Hepatocyte (in vitro differentiated cells): ENCODE measurements around the gene SMYD5. TPM values are rescaled to one million over a fixed set of nuclear protein-coding genes. Genes with fewer than 3 reads are reported as not detected.
"Not testable (repeated sequence)": the region's sequence is repeated elsewhere in the genome, so short reads cannot be mapped to it uniquely, and the experiment has no call there.

Source experiments
- DNase-seq: peaks from one replicate; pipeline ENCODE4 v3.0.0-alpha.2; 2016; ENCODE audit warnings: low spot score
- H2AFZ ChIP-seq: fragments of 200-600 bp; sonication (generic); 2 replicates; pipeline ENCODE4 v1.6.0; 2016; ENCODE audit warnings: antibody characterized with exemption, mild to moderate bottlenecking
- H3K27ac ChIP-seq: fragments of 200-600 bp; sonication (generic); 2 replicates; pipeline ENCODE4 v1.5.1; 2016; ENCODE audit warnings: mild to moderate bottlenecking
- H3K27me3 ChIP-seq: fragments of 200-600 bp; sonication (generic); 2 replicates; pipeline ENCODE4 v1.6.1; 2016
- H3K36me3 ChIP-seq: fragments of 200-600 bp; sonication (generic); replicated peaks from 2 replicates; pipeline ENCODE4 v1.5.1; 2016; ENCODE audit warnings: low read depth; ENCODE audit not compliant: insufficient read depth
- H3K4me1 ChIP-seq: fragments of 200-600 bp; sonication (generic); 2 replicates; pipeline ENCODE4 v1.5.1; 2016; ENCODE audit warnings: mild to moderate bottlenecking, moderate library complexity; ENCODE audit not compliant: insufficient read depth
- H3K4me2 ChIP-seq: fragments of 200-600 bp; sonication (generic); 2 replicates; pipeline ENCODE4 v1.6.0; 2016
- H3K4me3 ChIP-seq: fragments of 200-600 bp; sonication (generic); 2 replicates; pipeline ENCODE4 v1.5.1; 2016; ENCODE audit warnings: mild to moderate bottlenecking
- H3K79me2 ChIP-seq: fragments of 200-600 bp; sonication (generic); 2 replicates; pipeline ENCODE4 v1.6.0; 2017; ENCODE audit warnings: mild to moderate bottlenecking
- H3K9me2 ChIP-seq: fragments of 200-600 bp; sonication (generic); replicated peaks from 2 replicates; pipeline ENCODE4 v1.6.0; 2017; ENCODE audit warnings: mild to moderate bottlenecking; ENCODE audit not compliant: insufficient read depth
- H3K9me3 ChIP-seq: fragments of 200-600 bp; sonication (generic); 2 replicates; pipeline ENCODE4 v1.5.1; 2016; ENCODE audit warnings: low read depth, mild to moderate bottlenecking
- H4K20me1 ChIP-seq: fragments of 200-600 bp; sonication (generic); 2 replicates; pipeline ENCODE4 v1.6.0; 2016; ENCODE audit warnings: mild to moderate bottlenecking; ENCODE audit not compliant: insufficient read depth, poor library complexity, severe bottlenecking
- CTCF ChIP-seq: fragments of 200-600 bp; sonication (generic); IDR thresholded peaks from 2 replicates; pipeline ENCODE4 v1.5.1; 2016; ENCODE audit warnings: antibody characterized with exemption, mild to moderate bottlenecking; ENCODE audit not compliant: poor library complexity
- EZH2 ChIP-seq: fragments of 200-600 bp; sonication (generic); IDR thresholded peaks from 2 replicates; pipeline ENCODE4 v1.6.1; 2016; ENCODE audit warnings: antibody characterized with exemption, mild to moderate bottlenecking, borderline replicate concordance
- EZH2phosphoT487 ChIP-seq: fragments of 200-600 bp; sonication (generic); IDR thresholded peaks from one replicate; pipeline ENCODE4 v1.6.1; 2018; ENCODE audit warnings: antibody characterized with exemption, mild to moderate bottlenecking, low read depth, moderate library complexity; ENCODE audit not compliant: unreplicated experiment, severe bottlenecking
- WGBS: methylation state at CpG from one replicate; pipeline ENCODE4 v1.1.6; 2016; ENCODE audit warnings: low lambda C conversion rate; ENCODE audit errors: missing lambda C conversion rate; 5-methylcytosine and 5-hydroxymethylcytosine counted together
- polyA plus RNA-seq: library from polyadenylated mRNA; unstranded; fragments of >200 nt; fragmentation: Nextera tagmentation; extraction: Ambion mirVana; gene quantifications from 2 replicates; pipeline ENCODE4 v1.2.1, GENCODE V29; 2016
- total RNA-seq: library from RNA; depleted of rRNA; stranded (reverse); fragments of >200 nt; gene quantifications from 2 replicates; pipeline ENCODE4 v1.2.3, GENCODE V29; 2014

Gene SMYD5
- total and polyA plus RNA-seq, 2 experiments from 2014 or later, result 10.0 to 28.3 TPM

GRCh38 chr2:73260338-73260984, 46.4 kb downstream of the SMYD5 start:
- H4K20me1 ChIP-seq, result no peaks in the 10 kb centered on the region
- no peak overlapping the region for H3K27ac ChIP-seq
- TF ChIP-seq EZH2phosphoT487 (no peak), CTCF (peak; percentile 44)
- no peaks in the 10 kb centered on the region for H3K9me2 ChIP-seq
- WGBS, result 38% methylated on average over 16 of the region's 17 CpGs
- peak; percentile 69 for DNase-seq
- H3K27me3 ChIP-seq, result no peaks in the 10 kb centered on the region
- H3K36me3 ChIP-seq, result no peaks in the 10 kb centered on the region
- H3K4me1 ChIP-seq, result no peaks in the 10 kb centered on the region
- no peak overlapping the region for H2AFZ ChIP-seq
- H3K4me2 ChIP-seq, result no peak overlapping the region
- H3K9me3 ChIP-seq, result no peaks in the 10 kb centered on the region
- H3K4me3 ChIP-seq, result no peak overlapping the region
- H3K79me2 ChIP-seq, result no peaks in the 10 kb centered on the region

GRCh38 chr2:73262108-73262651, 48.1 kb downstream of the SMYD5 start:
- no peak for DNase-seq
- Histone ChIP-seq H3K4me3 (no peak overlapping the region), H3K9me2 (no peaks in the 10 kb centered on the region), H3K4me1 (no peaks in the 10 kb centered on the region), H3K4me2 (no peak overlapping the region), H3K79me2 (no peaks in the 10 kb centered on the region), H3K9me3 (no peaks in the 10 kb centered on the region), H2AFZ (no peak overlapping the region), H3K27me3 (peaks cover 3% of the 10 kb centered on the region), H3K36me3 (no peaks in the 10 kb centered on the region), H3K27ac (no peak overlapping the region), H4K20me1 (no peaks in the 10 kb centered on the region)
- WGBS, result 91% methylated on average over 4 of the region's 4 CpGs
- TF ChIP-seq CTCF (no peak), EZH2 (no peak), EZH2phosphoT487 (no peak)

GRCh38 chr2:73262691-73263429, 48.8 kb downstream of the SMYD5 start:
- H3K4me3 ChIP-seq, DNase-seq, H3K9me2 ChIP-seq, H3K27ac ChIP-seq, H3K4me1 ChIP-seq, H4K20me1 ChIP-seq, H3K9me3 ChIP-seq, H3K36me3 ChIP-seq, H3K79me2 ChIP-seq, H2AFZ ChIP-seq, H3K4me2 ChIP-seq, H3K27me3 ChIP-seq: not testable (repeated sequence)
- WGBS, result 95% methylated on average over 18 of the region's 18 CpGs

- no peaks in the 10 kb centered on the region for H3K79me2 ChIP-seq
- no peak overlapping the region for H3K27ac ChIP-seq
- peaks cover 18% of the 10 kb centered on the region for H3K27me3 ChIP-seq
- no peaks in the 10 kb centered on the region for H3K9me2 ChIP-seq
- peaks cover 6% of the 10 kb centered on the region for H3K4me1 ChIP-seq
- DNase-seq, result no peak
- no peak overlapping the region for H2AFZ ChIP-seq
- H3K4me2 ChIP-seq, result no peak overlapping the region
- H3K36me3 ChIP-seq, result no peaks in the 10 kb centered on the region
- no peaks in the 10 kb centered on the region for H3K9me3 ChIP-seq
- WGBS, result 94% methylated on average over 16 of the region's 16 CpGs
- H3K4me3 ChIP-seq, result no peak overlapping the region
- H4K20me1 ChIP-seq, result no peaks in the 10 kb centered on the region
- TF ChIP-seq EZH2phosphoT487, result no peak
- no peak for TF ChIP-seq CTCF
- TF ChIP-seq EZH2, result no peak
Observed at GRCh38 chr2:73263540-73264331, 49.7 kb downstream of the SMYD5 start.
